WTC11 (cell line): Measurements from ENCODE around the gene CENPT. TPM values are rescaled to one million over a fixed set of nuclear protein-coding genes. Genes with fewer than 3 reads are reported as not detected.
"Not testable (repeated sequence)": the region's sequence is repeated elsewhere in the genome, so short reads cannot be mapped to it uniquely, and the experiment has no call there.

ENCODE experiments used
- ATAC-seq: fragments of 200-7000 bp; cut with Tn5 transposase; 2 replicates; pipeline ENCODE4 v1.10.0; 2021; ENCODE audit warnings: mild to moderate bottlenecking, moderate library complexity
- CTCF ChIA-PET: fragments of 300-600 bp; sonication (Branson Sonifier 250); formaldehyde crosslinking; loops from one replicate; lab custom pipeline; 2021; ENCODE audit warnings: antibody characterized with exemption; lab: Charles Lee
- POLR2A ChIA-PET: fragments of 350-600 bp; sonication (Branson Sonifier 250); formaldehyde crosslinking; loops from one replicate; lab custom pipeline; 2021; ENCODE audit warnings: antibody characterized with exemption; lab: Charles Lee
- DNase-seq: peaks from one replicate; pipeline ENCODE4 v3.0.0; 2021; ENCODE audit warnings: low spot score
- H3K27ac Mint-ChIP-seq: 2 replicates; pipeline ENCODE4 v1.8.0; 2021; ENCODE audit warnings: mixed read lengths
- H3K27me3 Mint-ChIP-seq: 2 replicates; pipeline ENCODE4 v1.8.0; 2021; ENCODE audit warnings: low read depth, mild to moderate bottlenecking, moderate library complexity, mixed read lengths
- H3K36me3 Mint-ChIP-seq: 2 replicates; pipeline ENCODE4 v1.8.0; 2021; ENCODE audit warnings: mixed read lengths
- H3K4me1 Mint-ChIP-seq: 2 replicates; pipeline ENCODE4 v1.8.0; 2022; ENCODE audit warnings: mixed read lengths
- H3K4me3 Mint-ChIP-seq: 2 replicates; pipeline ENCODE4 v1.8.0; 2021; ENCODE audit warnings: mild to moderate bottlenecking, moderate library complexity, mixed read lengths
- H3K9me3 Mint-ChIP-seq: 2 replicates; pipeline ENCODE4 v1.8.0; 2021; ENCODE audit warnings: mixed read lengths
- GTF2I ChIP-seq: fragments of 250-450 bp; sonication (Bioruptor Pico); conservative IDR thresholded peaks from 2 replicates; pipeline ENCODE4 v1.4.0; 2021; ENCODE audit warnings: mild to moderate bottlenecking
- RORB ChIP-seq: fragments of 250-450 bp; sonication (Bioruptor Pico); IDR thresholded peaks from 2 replicates; pipeline ENCODE4 v1.9.0; 2021; ENCODE audit warnings: mild to moderate bottlenecking
- TEAD1 ChIP-seq: sonication (generic); formaldehyde crosslinking; IDR thresholded peaks from 2 replicates; pipeline ENCODE4 v1.8.0; 2022; ENCODE audit warnings: mild to moderate bottlenecking, missing genetic modification reagents
- ZNF121 ChIP-seq: sonication (generic); formaldehyde crosslinking; IDR thresholded peaks from 2 replicates; pipeline ENCODE4 v1.8.0; 2023; ENCODE audit warnings: missing genetic modification reagents
- total RNA-seq: library from RNA; stranded (reverse); gene quantifications from 3 replicates; pipeline ENCODE4 v1.2.3, GENCODE V29; 2021
- TF ChIP-seq, protein P1 (sequence below): sonication (generic); formaldehyde crosslinking; IDR thresholded peaks from 2 replicates; pipeline ENCODE4 v1.8.1; 2022; ENCODE audit warnings: mild to moderate bottlenecking, missing genetic modification reagents, moderate library complexity, borderline replicate concordance
- TF ChIP-seq, protein P2 (sequence below): fragments of 250-450 bp; sonication (Bioruptor Pico); conservative IDR thresholded peaks from 2 replicates; pipeline ENCODE4 v1.9.0; 2021; ENCODE audit warnings: mild to moderate bottlenecking
- TF ChIP-seq, protein P3 (sequence below): sonication (generic); formaldehyde crosslinking; IDR thresholded peaks from 2 replicates; pipeline ENCODE4 v1.8.1; 2023; ENCODE audit warnings: mild to moderate bottlenecking, missing genetic modification reagents
- TF ChIP-seq, protein P4 (sequence below): fragments of 250-450 bp; sonication (Bioruptor Pico); IDR thresholded peaks from 2 replicates; pipeline ENCODE4 v1.9.0; 2021; ENCODE audit warnings: mild to moderate bottlenecking, borderline replicate concordance
- TF ChIP-seq, protein P5 (sequence below): sonication (generic); formaldehyde crosslinking; IDR thresholded peaks from 2 replicates; pipeline ENCODE4 v1.8.0; 2023; ENCODE audit warnings: mild to moderate bottlenecking, missing genetic modification reagents

The CENPT gene
- total RNA-seq, 1 experiment from 2014 or later = 58.3 TPM

DNA sequence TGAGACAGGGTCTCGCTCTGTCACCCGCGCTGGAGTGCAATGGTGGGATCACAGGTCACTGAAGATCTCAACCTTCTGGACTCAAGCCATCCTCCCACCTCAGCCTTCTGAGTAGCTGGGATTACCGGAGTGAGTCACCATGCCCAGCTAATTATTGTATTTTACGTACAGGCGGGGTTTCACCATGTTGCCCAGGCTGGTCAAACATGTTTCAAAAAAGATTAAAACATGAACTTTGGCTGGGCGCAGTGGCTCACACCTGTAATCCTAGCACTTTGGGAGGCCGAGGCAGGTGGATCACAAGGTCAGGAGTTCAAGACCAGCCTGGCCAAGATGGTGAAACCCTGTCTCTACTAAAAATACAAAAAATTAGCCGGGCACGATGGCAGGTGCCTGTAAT, 10.3 kb downstream of the CENPT start:
- ATAC-seq, DNase-seq, H3K4me3 Mint-ChIP-seq, POLR2A ChIA-PET, H3K9me3 Mint-ChIP-seq, H3K27ac Mint-ChIP-seq, H3K36me3 Mint-ChIP-seq, H3K27me3 Mint-ChIP-seq: not testable (repeated sequence)
- peaks cover 19% of the 10 kb centered on the region for H3K4me1 Mint-ChIP-seq
- CTCF ChIA-PET = interaction anchor here (0.6 to 2.6 kb wide), 4 partner anchors 9 to 528 kb away, joined by 3 to 5 read pairs (median 4); partner anchors contain the start of gene NUTF2

DNA sequence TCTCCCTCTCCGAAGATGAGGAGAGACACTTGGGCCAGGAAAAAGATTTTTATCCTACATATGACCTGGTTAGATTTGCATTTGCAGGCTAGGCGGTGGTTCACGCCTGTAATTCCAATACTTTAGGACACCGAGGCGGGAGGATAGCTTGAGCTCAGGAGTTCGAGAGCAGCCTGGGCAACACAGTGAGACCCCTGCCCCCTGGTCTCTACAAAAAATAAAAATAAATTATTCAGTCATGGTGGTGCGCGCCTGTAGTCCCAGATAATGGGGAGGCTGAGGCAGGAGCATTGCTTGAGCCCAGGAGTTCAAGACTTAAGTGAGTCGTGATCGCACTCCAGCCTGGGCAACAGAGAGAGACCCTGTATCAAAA, 13.3 kb downstream of the CENPT start:
- peaks cover 9% of the 10 kb centered on the region for H3K4me1 Mint-ChIP-seq
- H3K36me3 Mint-ChIP-seq = peaks cover 12% of the 10 kb centered on the region
- CTCF ChIA-PET = interaction anchor here (0.6 to 4.1 kb wide), 12 partner anchors 9 to 430 kb away, joined by 3 to 62 read pairs (median 4); partner anchors contain the start of gene SLC7A6
- DNase-seq = no peak
- H3K9me3 Mint-ChIP-seq = no peaks in the 10 kb centered on the region
- ATAC-seq = no peak
- POLR2A ChIA-PET = interaction anchor here (0.5 to 2.6 kb wide), 3 partner anchors 11 to 18 kb away, joined by 5 to 9 read pairs (median 6); partner anchors contain the start of gene NUTF2
- H3K27ac Mint-ChIP-seq = no peak overlapping the region
- TF ChIP-seq ZNF121 (CRISPR knock-in tag) (peak; percentile 97), TEAD1 (CRISPR knock-in tag) (no peak), RORB (CRISPR knock-in tag) (no peak), GTF2I (0 out of 2 replicates have a peak, but pooled peaks have one; percentile 23)
- TF ChIP-seq, protein P1, sequence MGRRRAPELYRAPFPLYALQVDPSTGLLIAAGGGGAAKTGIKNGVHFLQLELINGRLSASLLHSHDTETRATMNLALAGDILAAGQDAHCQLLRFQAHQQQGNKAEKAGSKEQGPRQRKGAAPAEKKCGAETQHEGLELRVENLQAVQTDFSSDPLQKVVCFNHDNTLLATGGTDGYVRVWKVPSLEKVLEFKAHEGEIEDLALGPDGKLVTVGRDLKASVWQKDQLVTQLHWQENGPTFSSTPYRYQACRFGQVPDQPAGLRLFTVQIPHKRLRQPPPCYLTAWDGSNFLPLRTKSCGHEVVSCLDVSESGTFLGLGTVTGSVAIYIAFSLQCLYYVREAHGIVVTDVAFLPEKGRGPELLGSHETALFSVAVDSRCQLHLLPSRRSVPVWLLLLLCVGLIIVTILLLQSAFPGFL = no peak
- TF ChIP-seq, protein P2, sequence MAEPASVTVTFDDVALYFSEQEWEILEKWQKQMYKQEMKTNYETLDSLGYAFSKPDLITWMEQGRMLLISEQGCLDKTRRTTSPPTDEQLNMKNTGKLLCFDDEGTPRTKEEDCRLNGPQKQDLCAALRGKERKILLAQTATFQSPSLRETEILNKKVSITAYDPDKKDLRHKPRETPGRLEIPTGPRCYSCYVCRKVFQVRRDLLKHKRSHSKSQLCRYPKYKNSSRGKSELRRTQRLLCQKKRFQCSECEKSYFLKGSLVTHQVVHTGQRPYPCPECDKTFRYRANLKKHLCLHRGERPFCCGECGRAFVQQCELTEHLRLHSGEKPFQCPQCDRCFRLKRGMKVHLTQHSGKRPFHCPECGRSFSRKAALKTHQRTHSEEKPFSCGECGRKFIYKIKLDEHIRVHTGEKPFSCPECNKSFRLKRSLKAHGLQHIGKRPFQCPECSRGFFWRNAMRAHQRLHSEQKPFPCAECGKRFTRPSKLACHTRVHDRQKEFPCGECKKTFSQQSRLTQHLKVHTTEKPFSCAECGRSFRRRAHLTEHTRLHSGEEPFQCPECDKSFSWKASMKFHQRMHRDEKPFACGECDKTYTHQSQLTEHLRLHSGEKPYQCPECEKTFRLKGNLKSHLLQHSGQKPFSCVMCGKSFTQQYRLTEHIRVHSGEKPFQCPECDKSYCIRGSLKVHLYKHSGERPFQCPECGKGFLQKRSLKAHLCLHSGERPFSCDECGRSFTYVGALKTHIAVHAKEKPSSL (CRISPR knock-in tag) = no peak
- TF ChIP-seq, protein P3, sequence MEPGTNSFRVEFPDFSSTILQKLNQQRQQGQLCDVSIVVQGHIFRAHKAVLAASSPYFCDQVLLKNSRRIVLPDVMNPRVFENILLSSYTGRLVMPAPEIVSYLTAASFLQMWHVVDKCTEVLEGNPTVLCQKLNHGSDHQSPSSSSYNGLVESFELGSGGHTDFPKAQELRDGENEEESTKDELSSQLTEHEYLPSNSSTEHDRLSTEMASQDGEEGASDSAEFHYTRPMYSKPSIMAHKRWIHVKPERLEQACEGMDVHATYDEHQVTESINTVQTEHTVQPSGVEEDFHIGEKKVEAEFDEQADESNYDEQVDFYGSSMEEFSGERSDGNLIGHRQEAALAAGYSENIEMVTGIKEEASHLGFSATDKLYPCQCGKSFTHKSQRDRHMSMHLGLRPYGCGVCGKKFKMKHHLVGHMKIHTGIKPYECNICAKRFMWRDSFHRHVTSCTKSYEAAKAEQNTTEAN = no peak
- TF ChIP-seq, protein P4, sequence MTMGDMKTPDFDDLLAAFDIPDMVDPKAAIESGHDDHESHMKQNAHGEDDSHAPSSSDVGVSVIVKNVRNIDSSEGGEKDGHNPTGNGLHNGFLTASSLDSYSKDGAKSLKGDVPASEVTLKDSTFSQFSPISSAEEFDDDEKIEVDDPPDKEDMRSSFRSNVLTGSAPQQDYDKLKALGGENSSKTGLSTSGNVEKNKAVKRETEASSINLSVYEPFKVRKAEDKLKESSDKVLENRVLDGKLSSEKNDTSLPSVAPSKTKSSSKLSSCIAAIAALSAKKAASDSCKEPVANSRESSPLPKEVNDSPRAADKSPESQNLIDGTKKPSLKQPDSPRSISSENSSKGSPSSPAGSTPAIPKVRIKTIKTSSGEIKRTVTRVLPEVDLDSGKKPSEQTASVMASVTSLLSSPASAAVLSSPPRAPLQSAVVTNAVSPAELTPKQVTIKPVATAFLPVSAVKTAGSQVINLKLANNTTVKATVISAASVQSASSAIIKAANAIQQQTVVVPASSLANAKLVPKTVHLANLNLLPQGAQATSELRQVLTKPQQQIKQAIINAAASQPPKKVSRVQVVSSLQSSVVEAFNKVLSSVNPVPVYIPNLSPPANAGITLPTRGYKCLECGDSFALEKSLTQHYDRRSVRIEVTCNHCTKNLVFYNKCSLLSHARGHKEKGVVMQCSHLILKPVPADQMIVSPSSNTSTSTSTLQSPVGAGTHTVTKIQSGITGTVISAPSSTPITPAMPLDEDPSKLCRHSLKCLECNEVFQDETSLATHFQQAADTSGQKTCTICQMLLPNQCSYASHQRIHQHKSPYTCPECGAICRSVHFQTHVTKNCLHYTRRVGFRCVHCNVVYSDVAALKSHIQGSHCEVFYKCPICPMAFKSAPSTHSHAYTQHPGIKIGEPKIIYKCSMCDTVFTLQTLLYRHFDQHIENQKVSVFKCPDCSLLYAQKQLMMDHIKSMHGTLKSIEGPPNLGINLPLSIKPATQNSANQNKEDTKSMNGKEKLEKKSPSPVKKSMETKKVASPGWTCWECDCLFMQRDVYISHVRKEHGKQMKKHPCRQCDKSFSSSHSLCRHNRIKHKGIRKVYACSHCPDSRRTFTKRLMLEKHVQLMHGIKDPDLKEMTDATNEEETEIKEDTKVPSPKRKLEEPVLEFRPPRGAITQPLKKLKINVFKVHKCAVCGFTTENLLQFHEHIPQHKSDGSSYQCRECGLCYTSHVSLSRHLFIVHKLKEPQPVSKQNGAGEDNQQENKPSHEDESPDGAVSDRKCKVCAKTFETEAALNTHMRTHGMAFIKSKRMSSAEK (CRISPR knock-in tag) = no peak
- TF ChIP-seq, protein P5, sequence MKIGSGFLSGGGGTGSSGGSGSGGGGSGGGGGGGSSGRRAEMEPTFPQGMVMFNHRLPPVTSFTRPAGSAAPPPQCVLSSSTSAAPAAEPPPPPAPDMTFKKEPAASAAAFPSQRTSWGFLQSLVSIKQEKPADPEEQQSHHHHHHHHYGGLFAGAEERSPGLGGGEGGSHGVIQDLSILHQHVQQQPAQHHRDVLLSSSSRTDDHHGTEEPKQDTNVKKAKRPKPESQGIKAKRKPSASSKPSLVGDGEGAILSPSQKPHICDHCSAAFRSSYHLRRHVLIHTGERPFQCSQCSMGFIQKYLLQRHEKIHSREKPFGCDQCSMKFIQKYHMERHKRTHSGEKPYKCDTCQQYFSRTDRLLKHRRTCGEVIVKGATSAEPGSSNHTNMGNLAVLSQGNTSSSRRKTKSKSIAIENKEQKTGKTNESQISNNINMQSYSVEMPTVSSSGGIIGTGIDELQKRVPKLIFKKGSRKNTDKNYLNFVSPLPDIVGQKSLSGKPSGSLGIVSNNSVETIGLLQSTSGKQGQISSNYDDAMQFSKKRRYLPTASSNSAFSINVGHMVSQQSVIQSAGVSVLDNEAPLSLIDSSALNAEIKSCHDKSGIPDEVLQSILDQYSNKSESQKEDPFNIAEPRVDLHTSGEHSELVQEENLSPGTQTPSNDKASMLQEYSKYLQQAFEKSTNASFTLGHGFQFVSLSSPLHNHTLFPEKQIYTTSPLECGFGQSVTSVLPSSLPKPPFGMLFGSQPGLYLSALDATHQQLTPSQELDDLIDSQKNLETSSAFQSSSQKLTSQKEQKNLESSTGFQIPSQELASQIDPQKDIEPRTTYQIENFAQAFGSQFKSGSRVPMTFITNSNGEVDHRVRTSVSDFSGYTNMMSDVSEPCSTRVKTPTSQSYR = no peak
- H3K27me3 Mint-ChIP-seq = no peaks in the 10 kb centered on the region; the same call in 1 of the 2 replicates
- peak overlapping the region; percentile 80 for H3K4me3 Mint-ChIP-seq
